HG03159 (cell line): ENCODE measurements around the gene SIN3A.
A peak's percentile ranks its signal among the peaks of the same experiment; 100 is the strongest.
"Not testable (repeated sequence)": the region's sequence is repeated elsewhere in the genome, so short reads cannot be mapped to it uniquely, and the experiment has no call there.

Source experiments
- ATAC-seq: cut with Tn5 transposase; IDR thresholded peaks from one replicate; pipeline ENCODE4 v1.9.1; 2021; ENCODE audit warnings: mild to moderate bottlenecking, moderate library complexity; ENCODE audit not compliant: unreplicated experiment

Gene SIN3A

GRCh38 chr15:75383986-75384385 lies 67.5 kb downstream of the SIN3A start:
- ATAC-seq: not testable (repeated sequence)

GRCh38 chr15:75380773-75381172 lies 70.7 kb downstream of the SIN3A start:
- no peak for ATAC-seq

- ATAC-seq: no peak
Observed at GRCh38 chr15:75371901-75372688, 79.4 kb downstream of the SIN3A start.

- ATAC-seq: no peak
Observed at GRCh38 chr15:75371486-75371885, 80.0 kb downstream of the SIN3A start.

GRCh38 chr15:75369897-75370581 lies 81.5 kb downstream of the SIN3A start:
- no peak for ATAC-seq

GRCh38 chr15:75368689-75369239 lies 82.7 kb downstream of the SIN3A start:
- ATAC-seq: no peak

GRCh38 chr15:75367913-75368688 lies 83.4 kb downstream of the SIN3A start, which contains the start of gene MAN2C1:
TSS of gene MAN2C1 (minus strand) at chr15:75368607. CDS start at chr15:75368583, 24 bp downstream.
- ATAC-seq: peak; percentile 77

- ATAC-seq: no peak
Observed at GRCh38 chr15:75367406-75367912, 84.0 kb downstream of the SIN3A start.

- no peak for ATAC-seq
Observed at GRCh38 chr15:75367006-75367405, 84.5 kb downstream of the SIN3A start.

- ATAC-seq: no peak
Observed at GRCh38 chr15:75366163-75366562, 85.3 kb downstream of the SIN3A start.

GRCh38 chr15:75364881-75365280 lies 86.6 kb downstream of the SIN3A start:
- ATAC-seq: no peak

GRCh38 chr15:75363786-75364185 lies 87.7 kb downstream of the SIN3A start:
- no peak for ATAC-seq

- ATAC-seq: no peak
Observed at GRCh38 chr15:75362642-75363249, 88.7 kb downstream of the SIN3A start.

GRCh38 chr15:75361989-75362641 lies 89.4 kb downstream of the SIN3A start:
- no peak for ATAC-seq

GRCh38 chr15:75361361-75361988 lies 90.0 kb downstream of the SIN3A start:
- ATAC-seq: no peak

GRCh38 chr15:75360856-75361255 lies 90.6 kb downstream of the SIN3A start:
- no peak for ATAC-seq

GRCh38 chr15:75360391-75360790 lies 91.1 kb downstream of the SIN3A start:
- no peak for ATAC-seq

- no peak for ATAC-seq
Observed at GRCh38 chr15:75359537-75360250, 91.8 kb downstream of the SIN3A start.
